HepG2 (cell line): ENCODE data around the gene CD164L2. TPM values are rescaled to one million over a fixed set of nuclear protein-coding genes. Genes with fewer than 3 reads are reported as not detected.

ENCODE experiments used
- ATF5 ChIP-seq: sonication (generic); formaldehyde crosslinking; IDR thresholded peaks from 2 replicates; pipeline ENCODE4 v1.4.0; 2020; ENCODE audit warnings: mild to moderate bottlenecking, low read depth, missing genetic modification reagents
- BCL6 ChIP-seq: IDR thresholded peaks from 2 replicates; pipeline ENCODE4 v1.6.1; 2016; ENCODE audit warnings: missing genetic modification reagents, missing compliant biosample characterization
- CEBPG ChIP-seq: IDR thresholded peaks from 2 replicates; pipeline ENCODE4 v1.6.1; 2016
- DNMT3B ChIP-seq: conservative IDR thresholded peaks from 2 replicates; pipeline ENCODE4 v1.6.1; 2016; ENCODE audit warnings: missing biosample characterization, control low read depth
- GABPA ChIP-seq, 2 experiments: IDR thresholded peaks; 2 replicates each; pipeline ENCODE4 v1.6.1; 2011 to 2016; ENCODE audit warnings: low read depth in 2 of 2, low read length in 1 of 2, missing biosample characterization in 1 of 2, missing genetic modification characterization in 1 of 2
- HCFC1 ChIP-seq: fragments of 150-350 bp; IDR thresholded peaks from 2 replicates; pipeline ENCODE4 v1.6.1; 2014; ENCODE audit warnings: low read depth, low read length
- KDM5A ChIP-seq: fragments of 200-600 bp; sonication (generic); IDR thresholded peaks from 2 replicates; pipeline ENCODE4 v1.7.0; 2018; ENCODE audit warnings: antibody characterized with exemption, mild to moderate bottlenecking, low read length, borderline replicate concordance
- MEIS1 ChIP-seq: sonication (generic); formaldehyde crosslinking; IDR thresholded peaks from 2 replicates; pipeline ENCODE4 v1.9.0; 2021; ENCODE audit warnings: mild to moderate bottlenecking, missing genetic modification reagents, moderate library complexity, borderline replicate concordance
- PRDM15 ChIP-seq: sonication (generic); formaldehyde crosslinking; IDR thresholded peaks from 2 replicates; pipeline ENCODE4 v1.4.0; 2020; ENCODE audit warnings: missing genetic modification reagents
- REL ChIP-seq: sonication (generic); formaldehyde crosslinking; conservative IDR thresholded peaks from 2 replicates; pipeline ENCODE4 v1.8.0; 2022; ENCODE audit warnings: mild to moderate bottlenecking, missing genetic modification reagents, moderate library complexity
- SMC3 ChIP-seq: IDR thresholded peaks from 2 replicates; pipeline ENCODE4 v1.6.1; 2011; ENCODE audit warnings: low read length, improper control_type of control experiment
- SP2 ChIP-seq: sonication (generic); formaldehyde crosslinking; IDR thresholded peaks from 2 replicates; pipeline ENCODE4 v1.5.1; 2020; ENCODE audit warnings: mild to moderate bottlenecking, missing genetic modification reagents
- SP5 ChIP-seq: IDR thresholded peaks from 2 replicates; pipeline ENCODE4 v1.6.1; 2016; ENCODE audit warnings: low read depth, borderline replicate concordance
- U2AF1 ChIP-seq: fragments of 200-400 bp; formaldehyde crosslinking; optimal IDR thresholded peaks from 2 replicates; pipeline ENCODE3; 2017; ENCODE audit warnings: mild to moderate bottlenecking, low read depth, low read length
- ZBTB49 ChIP-seq: sonication (generic); formaldehyde crosslinking; IDR thresholded peaks from 2 replicates; pipeline ENCODE4 v1.4.0; 2020; ENCODE audit warnings: missing genetic modification reagents, borderline replicate concordance
- ZFY ChIP-seq: sonication (generic); formaldehyde crosslinking; IDR thresholded peaks from 2 replicates; pipeline ENCODE4 v1.4.0; 2020; ENCODE audit warnings: missing genetic modification reagents
- ZNF10 ChIP-seq: sonication (generic); formaldehyde crosslinking; IDR thresholded peaks from 2 replicates; pipeline ENCODE4 v1.4.0; 2020; ENCODE audit warnings: mild to moderate bottlenecking, low read depth, missing genetic modification reagents, borderline replicate concordance
- ZNF501 ChIP-seq: sonication (generic); formaldehyde crosslinking; IDR thresholded peaks from 2 replicates; pipeline ENCODE4 v1.5.1; 2020; ENCODE audit warnings: mild to moderate bottlenecking, moderate library complexity, missing genetic modification reagents
- ZNF576 ChIP-seq: sonication (generic); formaldehyde crosslinking; IDR thresholded peaks from 2 replicates; pipeline ENCODE4 v1.4.0; 2020; ENCODE audit warnings: mild to moderate bottlenecking, missing genetic modification reagents
- ZNF589 ChIP-seq: sonication (generic); formaldehyde crosslinking; conservative IDR thresholded peaks from 2 replicates; pipeline ENCODE4 v1.8.0; 2022; ENCODE audit warnings: mild to moderate bottlenecking, moderate library complexity, missing genetic modification reagents
- ZNF878 ChIP-seq: sonication (generic); formaldehyde crosslinking; IDR thresholded peaks from 2 replicates; pipeline ENCODE4 v1.8.1; 2023; ENCODE audit warnings: mild to moderate bottlenecking, missing genetic modification reagents, moderate library complexity
- polyA plus RNA-seq, 8 experiments: library from polyadenylated mRNA; depleted of rRNA in 3 of 8; stranded (reverse) in 7 of 8; unstranded in 1 of 8; fragments of >200 nt; fragmentation: Illumina TruSeq in 4 of 8; extraction: Trizol in 4 of 8; gene quantifications; 2 replicates each; pipeline versions ENCODE4 v1.2.1 to v1.2.3, GENCODE V29; 2011 to 2016; ENCODE audit warnings: low read depth in 4 of 8, missing spikeins in 1 of 8, mixed read lengths in 1 of 8; ENCODE audit not compliant: insufficient read depth in 1 of 8
- total RNA-seq, 5 experiments: library from RNA; depleted of rRNA; stranded (reverse); fragments of >200 nt; fragmentation: Illumina TruSeq; extraction: Trizol; gene quantifications; 2 replicates each; pipeline ENCODE4 v1.2.3, GENCODE V29; 2016; ENCODE audit warnings: low read depth in 1 of 5
- TF ChIP-seq, protein P1 (sequence below): sonication (generic); formaldehyde crosslinking; IDR thresholded peaks from 2 replicates; pipeline ENCODE4 v1.5.0; 2020; ENCODE audit warnings: missing genetic modification reagents

CD164L2 gene
- total and polyA plus RNA-seq, 2 of the 13 experiments (the other 11 are each of a cell fraction or from before 2014, with no cell fraction given) = not detected

DNA sequence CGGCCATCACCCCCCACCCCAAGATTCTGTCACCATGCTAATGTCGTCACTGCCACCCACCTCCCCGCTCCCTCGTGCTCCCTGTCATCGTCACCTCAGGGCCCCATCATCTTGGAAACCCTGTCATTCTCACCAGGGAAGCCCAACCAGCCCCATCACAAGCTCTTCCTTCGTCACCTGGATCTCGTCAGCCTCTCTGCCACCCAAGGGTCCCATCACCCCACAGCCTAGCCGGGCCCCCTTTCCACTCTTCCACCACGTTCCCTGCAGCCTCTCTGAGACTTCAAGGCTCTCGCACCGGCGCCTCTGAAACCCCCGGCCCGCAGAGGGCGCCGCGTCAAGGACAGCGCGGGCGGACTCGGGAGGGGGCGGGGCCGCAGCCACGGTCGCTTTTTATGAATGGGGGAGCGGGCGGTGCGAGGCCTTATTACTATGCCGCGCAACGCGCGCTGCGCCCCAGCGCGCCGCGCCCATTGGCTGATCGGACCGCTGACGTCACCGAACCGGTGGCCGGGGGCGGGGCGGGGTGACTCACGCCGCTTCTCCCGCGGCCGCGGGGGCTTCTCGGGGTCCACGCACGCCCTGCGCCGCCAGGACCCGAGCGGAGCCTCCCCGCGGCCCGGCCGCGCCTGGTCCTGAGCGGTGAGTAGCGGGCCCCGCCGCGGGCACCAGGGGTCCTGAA, 9.1 kb upstream of the CD164L2 start, which contains the start of gene GPR3 (continued):
- TF ChIP-seq DNMT3B (no peak), PRDM15 (CRISPR knock-in tag) (no peak), ZNF589 (CRISPR knock-in tag) (no peak), ZNF878 (CRISPR knock-in tag) (peak; percentile 50; the same call in 1 of the 2 replicates), ZBTB49 (CRISPR knock-in tag) (no peak), SP5 (CRISPR knock-in tag) (peak; percentile 78), U2AF1 (no peak), KDM5A (peak; percentile 44; the same call in 1 of the 2 replicates), ZNF501 (CRISPR knock-in tag) (peak; percentile 65; the same call in 1 of the 2 replicates), REL (CRISPR knock-in tag) (no peak), ZNF10 (CRISPR knock-in tag) (no peak), SP2 (CRISPR knock-in tag) (no peak), SMC3 (no peak), ATF5 (CRISPR knock-in tag) (no peak), MEIS1 (no peak), BCL6 (CRISPR knock-in tag) (0 out of 2 replicates have a peak, but pooled peaks have one; percentile 25), HCFC1 (no peak), CEBPG (no peak), ZNF576 (CRISPR knock-in tag) (no peak), ZFY (peak; percentile 60), GABPA (IDR thresholded peaks at IDR 0.05; ENCODE audit: low read depth, low read length) (no peak), GABPA (CRISPR knock-in tag; IDR thresholded peaks at IDR 0.05; ENCODE audit: low read depth) (no peak)
- TF ChIP-seq, protein P1, sequence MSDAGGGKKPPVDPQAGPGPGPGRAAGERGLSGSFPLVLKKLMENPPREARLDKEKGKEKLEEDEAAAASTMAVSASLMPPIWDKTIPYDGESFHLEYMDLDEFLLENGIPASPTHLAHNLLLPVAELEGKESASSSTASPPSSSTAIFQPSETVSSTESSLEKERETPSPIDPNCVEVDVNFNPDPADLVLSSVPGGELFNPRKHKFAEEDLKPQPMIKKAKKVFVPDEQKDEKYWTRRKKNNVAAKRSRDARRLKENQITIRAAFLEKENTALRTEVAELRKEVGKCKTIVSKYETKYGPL = no peak
